HK-2 (cell line): ENCODE data around the gene DBF4.
"Not testable (repeated sequence)": the region's sequence is repeated elsewhere in the genome, so short reads cannot be mapped to it uniquely, and the experiment has no call there.

Experiments used
- DNase-seq: peaks from one replicate; pipeline ENCODE4 v3.0.0-alpha.2; 2018; ENCODE audit not compliant: unreplicated experiment

DBF4 gene

DNA sequence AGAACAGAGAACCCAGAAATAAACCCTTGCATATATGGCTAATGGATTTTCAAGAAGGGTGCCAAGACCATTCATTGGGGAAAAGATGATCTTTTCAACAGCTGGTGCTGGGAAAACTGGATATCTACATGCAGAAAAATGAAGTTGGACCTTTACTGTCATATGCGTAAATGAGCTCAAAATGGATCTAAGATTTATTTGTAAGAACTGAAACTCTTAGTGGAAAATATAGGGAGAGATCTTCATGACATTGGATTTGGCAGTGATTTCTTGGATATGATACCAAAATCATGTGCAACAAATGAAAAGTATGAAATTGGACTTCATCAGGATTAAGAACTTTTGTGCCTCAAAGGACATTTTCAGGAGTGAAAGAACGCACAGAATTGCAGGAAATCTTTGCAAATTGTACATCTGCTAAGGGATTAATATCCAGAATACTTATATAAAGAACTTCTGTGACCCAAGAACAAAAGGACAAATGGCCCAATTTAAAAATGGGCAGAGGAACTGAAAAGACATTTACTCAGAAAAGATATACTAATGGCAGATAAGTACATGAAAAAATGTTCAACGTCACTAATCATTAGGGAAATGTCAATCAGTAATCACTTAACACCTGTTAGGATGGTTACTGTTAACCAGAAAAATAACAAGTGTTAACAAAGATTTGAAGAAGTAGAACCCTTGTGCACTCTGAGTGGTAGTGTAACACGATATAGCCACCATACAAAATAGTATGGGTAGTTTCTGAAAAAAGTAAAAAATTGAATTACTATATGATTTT, 6.1 kb downstream of the DBF4 start:
- DNase-seq, result no peak

DNA sequence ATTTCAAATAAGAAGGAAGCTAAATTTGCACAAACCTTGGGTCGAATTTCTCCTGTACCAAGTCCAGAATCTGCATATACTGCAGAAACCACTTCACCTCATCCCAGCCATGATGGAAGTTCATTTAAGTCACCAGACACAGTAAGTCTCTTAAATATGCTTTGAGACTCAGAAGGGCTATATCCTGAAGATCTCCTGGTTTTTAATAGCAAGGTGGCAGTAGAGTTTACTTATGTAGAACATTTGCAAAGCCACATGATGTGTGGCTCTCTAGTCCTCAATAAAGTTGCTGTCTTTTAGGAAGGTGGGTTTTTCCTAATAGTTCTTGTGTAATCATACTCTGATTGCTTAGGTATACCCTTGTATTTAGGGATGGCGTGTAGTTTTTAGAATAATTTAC, 8.7 kb downstream of the DBF4 start:
- no peak for DNase-seq

DNA sequence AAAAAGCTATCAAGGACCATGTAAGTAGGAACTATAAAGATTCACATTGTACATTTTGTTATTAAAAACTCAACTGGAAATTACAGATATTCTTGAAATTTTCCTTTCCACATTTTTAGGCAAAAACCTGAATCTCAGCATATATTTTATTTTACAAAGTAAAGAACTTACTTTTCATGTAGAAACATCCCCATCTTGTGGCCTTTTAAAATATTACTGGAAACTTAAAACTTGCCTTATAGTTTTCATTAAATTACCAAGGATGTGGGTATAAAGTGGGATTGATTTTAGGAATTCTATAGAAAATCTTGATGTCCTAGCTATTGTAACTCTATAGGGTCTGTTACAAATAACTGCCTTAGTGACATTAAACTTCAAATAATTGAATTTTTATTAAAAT, 10.6 kb downstream of the DBF4 start:
- no peak for DNase-seq

DNA sequence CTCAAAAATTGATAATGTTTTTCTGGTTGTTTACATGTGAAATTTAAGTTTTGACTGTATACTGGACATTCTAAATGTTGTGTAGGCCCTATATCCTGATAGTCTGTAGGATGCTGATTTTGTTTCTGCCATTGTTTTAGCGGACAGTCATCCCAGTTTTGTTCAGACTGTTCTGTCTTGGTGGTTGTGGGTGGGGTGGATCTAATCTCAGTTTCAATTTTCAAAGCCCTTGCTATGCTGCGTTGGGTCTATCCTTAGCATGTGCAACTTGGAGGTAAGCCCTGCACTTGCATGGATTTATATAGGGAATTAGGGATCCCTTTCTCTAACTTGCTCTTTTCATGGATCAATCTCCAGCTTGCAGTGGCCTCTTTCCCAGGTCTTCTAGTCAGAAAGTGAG, 19.1 kb downstream of the DBF4 start:
- DNase-seq, result no peak

DNA sequence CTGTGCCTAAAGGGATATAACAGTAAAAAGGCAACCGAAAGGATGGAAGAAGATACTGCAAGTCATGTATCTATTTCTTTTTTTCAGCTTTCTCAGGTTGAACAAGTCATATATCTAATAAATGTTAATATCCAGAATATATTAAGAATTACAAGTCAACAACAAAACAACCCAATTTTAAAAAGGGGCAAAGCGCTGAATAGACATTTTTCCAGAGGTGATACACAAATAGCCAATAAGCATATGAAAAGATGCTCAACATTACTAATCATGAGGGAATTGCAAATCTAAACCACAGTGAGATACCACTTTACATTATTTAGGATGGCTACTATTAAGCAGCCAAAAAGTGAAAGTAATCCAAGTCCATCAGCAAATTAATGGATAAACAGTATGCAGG, 23.0 kb downstream of the DBF4 start:
- DNase-seq, result no peak

DNA sequence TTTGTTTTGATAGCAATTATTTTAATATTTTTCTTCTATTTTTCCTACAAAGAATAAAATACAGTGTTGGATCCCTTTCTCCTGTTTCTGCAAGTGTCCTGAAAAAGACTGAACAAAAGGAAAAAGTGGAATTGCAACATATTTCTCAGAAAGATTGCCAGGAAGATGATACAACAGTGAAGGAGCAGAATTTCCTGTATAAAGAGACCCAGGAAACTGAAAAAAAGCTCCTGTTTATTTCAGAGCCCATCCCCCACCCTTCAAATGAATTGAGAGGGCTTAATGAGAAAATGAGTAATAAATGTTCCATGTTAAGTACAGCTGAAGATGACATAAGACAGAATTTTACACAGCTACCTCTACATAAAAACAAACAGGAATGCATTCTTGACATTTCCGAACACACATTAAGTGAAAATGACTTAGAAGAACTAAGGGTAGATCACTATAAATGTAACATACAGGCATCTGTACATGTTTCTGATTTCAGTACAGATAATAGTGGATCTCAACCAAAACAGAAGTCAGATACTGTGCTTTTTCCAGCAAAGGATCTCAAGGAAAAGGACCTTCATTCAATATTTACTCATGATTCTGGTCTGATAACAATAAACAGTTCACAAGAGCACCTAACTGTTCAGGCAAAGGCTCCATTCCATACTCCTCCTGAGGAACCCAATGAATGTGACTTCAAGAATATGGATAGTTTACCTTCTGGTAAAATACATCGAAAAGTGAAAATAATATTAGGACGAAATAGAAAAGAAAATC, 31.0 kb downstream of the DBF4 start:
- not testable (repeated sequence) for DNase-seq

DNA sequence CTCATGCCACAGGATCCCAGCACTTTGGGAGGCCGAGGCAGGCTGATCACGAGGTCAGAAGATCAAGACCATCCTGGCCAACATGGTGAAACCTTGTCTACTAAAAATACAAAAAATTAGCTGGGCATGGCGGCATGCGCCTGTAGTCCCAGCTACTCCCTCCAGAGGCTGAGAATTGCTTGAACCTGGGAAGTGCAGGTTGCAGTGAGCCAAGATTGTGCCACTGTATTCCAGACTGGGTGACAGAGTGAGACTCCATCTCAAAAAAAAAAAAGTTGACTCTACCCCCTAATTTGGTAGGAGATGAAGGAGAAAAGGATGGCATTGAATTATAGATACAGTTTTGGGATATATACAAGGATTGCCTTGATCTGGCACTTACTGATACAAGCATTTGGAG, 32.5 kb downstream of the DBF4 start:
- DNase-seq, result not testable (repeated sequence)

DNA sequence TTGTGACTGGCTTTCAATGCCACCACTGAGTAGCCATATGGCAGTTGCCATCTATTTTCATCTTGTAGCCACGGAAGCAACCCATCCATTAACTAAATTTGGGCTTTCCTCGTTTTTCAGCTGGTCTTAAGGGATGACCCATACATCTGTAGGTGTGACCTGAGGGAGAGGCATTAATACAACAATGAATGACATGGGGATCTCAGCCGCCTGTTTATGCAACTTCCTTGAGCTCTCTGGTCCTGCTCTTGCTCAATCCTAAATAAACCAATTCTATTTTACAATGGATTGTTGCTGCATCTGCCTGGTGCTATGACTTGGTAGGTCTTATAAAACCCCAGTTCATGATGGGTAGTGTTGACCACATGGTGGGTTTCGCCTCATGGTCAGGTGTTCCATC, 35.8 kb downstream of the DBF4 start:
- no peak for DNase-seq

DNA sequence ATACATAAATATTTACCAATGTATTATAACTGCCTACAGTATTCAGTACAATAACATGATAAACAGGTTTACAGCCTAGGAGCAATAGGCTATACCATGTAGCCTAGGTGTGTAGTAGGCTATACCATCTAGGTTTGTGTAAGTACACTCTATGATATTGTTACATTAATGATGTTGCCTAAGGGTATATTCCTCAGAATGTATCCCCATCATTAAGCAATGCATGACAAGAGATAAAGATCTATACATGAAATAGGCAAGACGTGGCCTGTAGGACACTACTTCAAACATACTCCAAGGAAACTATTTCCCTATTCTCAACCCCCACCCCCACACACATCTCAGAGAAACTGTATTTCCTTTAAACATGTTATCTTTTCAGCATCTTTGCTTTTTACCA, 42.4 kb downstream of the DBF4 start:
- no peak for DNase-seq

DNA sequence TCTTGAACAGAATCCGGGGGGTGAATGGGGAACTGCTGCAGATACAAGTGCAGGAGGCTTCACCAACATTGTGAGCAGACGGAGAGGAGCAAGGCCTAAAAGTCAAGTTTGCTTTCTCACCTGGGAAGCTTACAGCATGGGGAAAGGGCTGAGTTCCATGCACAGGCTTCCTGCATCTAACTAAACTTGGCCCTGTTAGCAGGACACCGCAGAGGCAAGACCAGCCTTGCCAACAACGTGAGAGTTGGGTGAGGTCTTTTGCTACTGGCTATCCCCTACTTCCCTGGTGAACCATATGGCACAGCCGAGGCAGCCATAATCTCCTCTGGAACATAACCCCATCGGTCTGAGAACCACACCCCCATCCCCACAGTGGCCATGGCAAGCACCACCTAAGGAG, 43.6 kb downstream of the DBF4 start:
- no peak for DNase-seq

DNA sequence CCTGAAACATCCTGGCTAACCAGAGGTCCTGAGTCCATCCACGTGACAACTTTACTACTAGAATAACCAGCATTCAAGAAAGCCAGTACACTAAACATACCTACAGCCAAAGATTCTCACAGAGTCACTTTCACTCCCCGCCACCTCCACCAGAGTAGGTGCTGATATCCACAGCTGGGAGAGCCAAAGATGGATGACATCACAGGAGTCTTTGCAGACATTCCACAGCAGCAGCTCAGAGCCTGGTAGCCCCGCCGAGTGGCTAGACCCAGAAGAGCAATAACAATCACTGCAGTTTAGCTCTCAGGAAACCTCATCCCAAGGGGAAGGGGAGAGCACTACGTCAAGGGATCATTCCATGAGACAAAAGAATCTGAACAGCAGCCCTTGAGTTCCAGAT, 44.3 kb downstream of the DBF4 start:
- DNase-seq, result no peak

DNA sequence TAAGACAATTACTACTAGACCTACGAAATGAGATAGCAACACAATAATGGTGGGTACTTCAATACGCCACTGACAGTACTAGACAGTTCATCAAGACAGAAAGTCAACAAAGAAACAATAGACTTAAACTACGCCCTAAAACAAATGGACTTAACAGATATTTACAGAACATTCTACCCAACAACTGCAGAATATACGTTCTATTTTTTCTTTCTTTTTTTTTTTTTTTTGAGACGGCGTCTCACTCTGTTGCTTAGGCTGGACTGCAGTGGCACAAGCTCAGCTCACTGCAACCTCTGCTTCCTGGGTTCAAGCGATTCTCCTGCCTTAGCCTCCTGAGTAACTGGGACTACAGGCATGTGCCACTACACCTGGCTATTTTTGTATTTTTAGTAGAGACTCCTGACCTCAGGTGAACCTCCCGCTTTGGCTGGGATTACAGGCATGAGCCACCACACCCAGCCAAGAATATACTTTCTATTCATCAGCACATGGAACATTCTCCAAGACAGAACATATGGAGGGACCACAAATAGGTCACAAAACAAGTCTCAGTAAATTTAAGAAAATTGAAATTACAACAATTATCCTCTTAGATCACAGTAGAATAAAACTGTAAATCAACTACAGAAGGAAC, 46.6 kb downstream of the DBF4 start:
- not testable (repeated sequence) for DNase-seq

DNA sequence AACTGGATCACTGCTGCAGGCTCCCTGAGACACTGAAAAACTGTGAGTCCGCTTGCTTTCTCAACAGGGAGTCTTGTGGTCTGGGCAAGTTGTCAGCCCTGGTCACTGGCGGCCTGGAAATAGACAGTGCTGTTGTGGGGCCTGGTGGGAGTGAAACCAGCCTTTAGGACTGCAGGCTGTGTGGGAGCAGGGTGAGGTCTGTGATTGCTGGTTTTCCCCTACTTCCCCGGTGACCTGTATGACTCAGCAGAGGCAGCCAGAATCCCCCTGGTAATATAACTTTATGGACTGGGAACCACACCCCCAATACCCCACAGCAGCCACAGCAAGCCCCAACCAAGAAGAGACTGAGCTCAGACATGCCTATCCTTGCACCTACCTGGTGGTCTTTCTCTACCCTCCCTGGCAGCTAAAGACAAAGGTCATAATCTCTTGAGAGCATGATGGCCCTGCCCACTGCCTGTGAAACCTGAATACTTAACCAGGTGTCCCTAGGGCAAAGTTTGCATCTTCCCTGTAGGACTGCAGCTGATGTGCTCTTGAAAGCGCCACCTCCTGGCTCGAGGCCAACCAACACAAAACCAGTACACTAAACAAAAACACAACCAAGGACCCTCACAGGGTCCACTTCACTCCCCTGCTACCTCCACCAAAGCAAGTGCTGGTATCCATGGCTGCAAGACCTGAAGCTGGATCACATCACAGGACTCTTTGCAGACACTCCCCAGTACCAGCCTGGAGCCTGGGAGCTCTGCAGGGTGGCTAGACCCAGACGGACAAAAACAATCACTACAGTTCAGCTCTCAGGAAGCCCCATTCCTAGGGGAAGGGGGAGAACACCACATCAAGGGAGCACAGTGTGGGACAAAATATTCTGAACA, 50.5 kb downstream of the DBF4 start:
- no peak for DNase-seq

DNA sequence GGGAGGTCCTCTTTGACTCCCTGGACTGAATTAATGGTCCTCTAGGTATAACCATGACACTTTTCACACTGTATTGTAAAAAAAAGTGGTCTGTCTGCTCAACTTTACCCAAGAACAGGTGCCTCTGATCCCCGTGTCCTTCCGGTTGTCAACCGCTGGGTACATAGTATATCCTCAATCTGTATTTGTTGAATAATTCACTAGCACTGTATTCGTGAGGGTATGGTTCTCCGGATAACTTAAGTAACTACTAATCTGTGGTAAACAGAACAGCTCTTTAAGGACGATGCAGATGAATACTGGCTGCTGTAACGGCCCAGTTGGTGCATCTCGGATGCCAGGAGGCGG, 57.3 kb downstream of the DBF4 start:
- DNase-seq, result no peak

DNA sequence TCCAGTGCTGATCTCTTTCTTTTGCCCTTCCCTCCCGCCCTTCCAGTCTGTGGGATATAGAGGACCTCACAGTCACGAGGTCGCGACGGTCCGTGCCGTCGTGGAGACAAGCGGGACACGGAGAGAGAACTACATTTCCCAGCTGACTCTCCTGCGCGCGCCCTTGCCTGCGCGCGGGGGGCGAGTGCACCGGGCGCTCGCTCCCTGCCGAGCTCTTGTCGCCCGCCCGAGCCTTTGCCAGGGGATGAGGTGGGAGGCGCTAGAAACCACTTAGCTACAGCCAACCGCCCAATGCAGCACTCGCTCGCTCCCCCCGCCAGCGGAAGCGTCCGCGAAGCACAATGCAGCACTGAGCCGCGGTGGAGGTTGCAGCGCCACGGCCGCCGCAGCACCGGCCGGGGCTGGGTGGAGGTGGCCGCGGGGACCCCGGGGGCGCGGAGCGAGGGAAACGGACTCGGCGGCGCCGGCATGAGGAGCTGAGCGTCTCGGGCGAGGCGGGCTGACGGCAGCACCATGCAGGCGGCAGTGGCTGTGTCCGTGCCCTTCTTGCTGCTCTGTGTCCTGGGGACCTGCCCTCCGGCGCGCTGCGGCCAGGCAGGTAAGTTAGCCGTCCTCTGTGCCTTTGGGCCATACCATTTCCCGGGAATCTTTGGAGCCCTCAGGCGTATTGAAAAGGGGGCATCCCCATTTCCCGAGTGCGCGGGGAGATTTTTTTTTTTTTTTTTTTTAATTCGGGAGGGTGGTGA, 57.8 kb downstream of the DBF4 start, which contains the start of gene ADAM22:
Gene ADAM22, plus strand, starts transcription at position 299 of the 746 bp plus-strand sequence. Its CDS starts 215 bp downstream, at position 514.
- peak; percentile 92 for DNase-seq

DNA sequence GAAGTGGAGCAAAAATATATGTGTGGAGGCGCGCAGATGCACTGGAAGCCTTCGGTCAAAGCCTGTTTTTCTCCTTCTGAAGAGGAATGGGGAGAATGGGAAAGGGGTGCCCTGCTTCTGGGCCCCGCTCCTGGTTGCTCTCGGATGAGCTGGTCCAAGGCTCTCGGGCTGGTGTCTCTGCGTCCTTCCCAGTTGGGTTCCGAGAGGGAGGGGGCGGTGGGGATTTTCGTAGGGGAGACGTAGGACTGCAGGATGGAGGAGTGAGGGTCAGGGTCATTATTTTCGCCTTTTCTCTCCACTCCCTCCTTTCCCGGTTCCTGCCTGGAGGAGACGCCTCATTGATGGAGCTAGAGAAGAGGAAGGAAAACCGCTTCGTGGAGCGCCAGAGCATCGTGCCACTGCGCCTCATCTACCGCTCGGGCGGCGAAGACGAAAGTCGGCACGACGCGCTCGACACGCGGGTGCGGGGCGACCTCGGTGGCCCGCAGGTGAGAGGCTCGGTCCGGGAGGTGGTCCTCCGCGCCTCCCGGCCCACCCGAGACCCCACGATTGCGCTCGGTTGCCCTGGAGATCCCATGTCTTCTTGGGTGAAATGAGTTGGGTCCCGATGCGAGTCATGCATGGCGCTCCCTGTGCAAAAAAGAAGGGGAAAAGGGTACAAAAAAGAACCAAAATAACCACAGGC, 58.5 kb downstream of the DBF4 start:
- peak; percentile 32 for DNase-seq

DNA sequence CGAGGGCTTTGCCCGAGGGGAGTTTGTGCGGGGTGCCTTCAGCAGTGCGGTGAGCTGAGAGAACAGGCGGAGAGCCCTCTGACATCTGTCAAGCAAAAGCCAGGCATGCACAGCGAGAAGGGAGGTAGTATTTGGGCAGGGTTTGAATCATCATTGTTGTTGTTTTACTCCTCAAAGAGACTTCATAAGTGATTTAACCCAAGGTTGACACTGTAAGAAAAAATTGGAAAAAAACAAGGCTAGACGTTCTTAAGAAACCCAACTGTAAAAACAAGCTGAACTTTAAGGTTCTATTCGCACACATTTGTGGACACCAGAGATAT, 59.1 kb downstream of the DBF4 start:
- DNase-seq, result no peak

DNA sequence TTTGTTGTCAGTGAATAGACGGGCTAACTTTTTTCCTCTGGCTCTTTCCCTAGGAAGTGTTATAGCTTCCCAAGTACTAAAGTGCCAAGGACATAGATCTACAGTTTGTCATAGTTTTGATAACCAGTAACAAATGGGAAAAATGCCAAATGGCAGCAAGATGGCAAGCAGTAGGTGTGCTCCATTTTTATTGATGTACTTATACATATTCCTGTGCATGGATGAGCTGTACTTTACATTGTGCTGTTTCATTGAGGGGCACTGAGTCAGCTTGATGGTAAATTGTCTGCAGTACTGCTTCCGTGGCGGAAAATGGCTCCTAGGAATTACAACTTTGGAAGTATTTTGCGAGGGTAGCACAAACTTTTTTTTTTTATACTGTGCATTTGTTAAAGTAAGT, 64.8 kb downstream of the DBF4 start:
- no peak for DNase-seq

DNA sequence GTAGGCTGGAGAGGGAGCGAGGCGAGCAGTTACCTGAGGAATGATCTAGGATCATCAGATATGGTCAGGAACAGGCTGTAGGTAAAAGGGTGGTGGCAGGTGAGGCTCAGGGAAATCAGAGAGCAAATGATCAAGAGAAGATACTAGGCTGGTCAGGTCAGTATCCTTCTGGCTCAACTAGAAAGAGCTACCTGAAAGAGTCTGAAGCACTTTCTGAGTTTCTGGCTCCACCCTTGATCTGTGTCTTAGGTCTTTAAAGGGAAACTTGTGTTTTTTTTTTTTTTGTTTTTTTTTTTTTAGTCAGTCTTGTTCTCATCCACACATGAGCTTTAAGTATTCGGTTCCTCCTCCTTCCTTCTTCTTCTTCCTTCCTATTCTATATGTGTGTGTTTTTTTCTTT, 68.3 kb downstream of the DBF4 start:
- DNase-seq, result no peak

DNA sequence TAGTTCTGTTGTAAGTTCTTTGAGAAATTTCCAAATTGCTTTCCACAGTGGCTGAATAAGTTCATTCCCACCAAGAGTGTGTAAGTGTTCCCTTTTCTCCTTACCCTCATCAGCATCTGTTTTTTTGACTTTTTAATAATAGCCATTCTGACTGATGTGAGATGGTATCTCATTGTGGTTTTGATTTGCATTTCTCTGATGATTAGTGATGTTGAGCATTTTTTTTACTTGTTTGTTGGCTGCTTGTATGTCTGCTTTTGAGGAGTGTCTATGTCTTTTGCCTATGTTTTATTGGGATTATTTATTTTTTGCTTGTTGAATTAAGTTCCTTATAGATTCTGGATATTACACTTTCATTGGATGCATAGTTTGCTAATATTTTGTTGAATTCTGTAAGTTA, 69.6 kb downstream of the DBF4 start:
- not testable (repeated sequence) for DNase-seq

DNA sequence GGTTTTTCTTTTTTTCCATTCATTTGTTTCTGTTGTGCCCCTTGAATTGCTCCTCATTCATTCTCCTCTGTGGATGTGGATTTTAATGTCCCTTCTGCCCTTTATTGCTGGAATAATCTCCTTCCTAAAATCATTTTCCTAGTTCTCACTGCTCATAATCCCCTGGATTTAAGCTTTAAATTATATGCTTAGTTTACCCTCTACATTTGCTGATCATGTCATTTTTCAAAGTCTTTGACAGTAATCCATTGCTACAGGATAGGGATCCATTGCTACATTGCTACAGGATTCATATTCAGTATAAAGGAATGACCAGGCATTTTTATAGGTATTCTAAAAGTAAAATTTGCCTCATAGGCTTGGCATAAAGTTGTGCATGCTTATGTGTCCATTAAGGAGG, 72.1 kb downstream of the DBF4 start:
- no peak for DNase-seq
